ENCODE measurements around the gene OSBPL5. TPM values are rescaled to one million over a fixed set of nuclear protein-coding genes. Genes with fewer than 3 reads are reported as not detected.

The OSBPL5 gene
- 100 to 1,000 TPM; 375 to 522 (median 377) TPM for total RNA-seq
- 80.1 TPM for total RNA-seq (2013)

DNA sequence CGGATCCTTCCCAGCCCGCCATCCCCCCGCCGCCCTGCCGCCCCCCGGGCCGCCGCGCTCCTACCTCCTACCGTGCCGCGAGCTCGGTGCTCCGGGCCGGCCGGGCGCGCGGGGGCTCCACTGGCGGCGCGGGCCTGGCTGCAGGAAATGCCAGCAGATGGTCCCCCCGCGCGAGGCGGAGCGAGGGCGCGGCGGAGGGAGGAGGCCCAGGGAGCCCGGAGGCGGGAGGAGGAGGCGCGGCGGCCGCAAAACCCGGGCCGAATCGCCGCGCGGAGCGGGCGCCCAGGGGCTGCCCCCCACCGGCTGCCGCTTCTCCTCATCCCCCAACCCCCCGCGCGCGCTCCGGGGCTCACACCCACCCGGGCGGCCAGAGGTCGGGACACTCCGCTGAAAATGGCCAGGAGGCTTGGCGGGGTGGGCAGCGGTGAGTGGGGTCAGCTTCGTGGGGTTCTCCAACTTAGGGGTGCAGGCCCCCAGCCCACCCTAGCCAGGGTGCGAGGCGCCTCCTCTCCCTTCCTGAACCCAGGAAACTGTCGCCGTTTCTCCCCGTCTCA, at the start of gene OSBPL5:
OSBPL5 (minus strand) TSS at position 159 of the 554 bp plus-strand sequence. CDS start 36,162 bp downstream, outside the sequence.
- WGBS (ENCODE audit: insufficient coverage): under 1% methylated on average over 63 of the region's 63 CpGs
- TF ChIP-seq CTCF (IDR thresholded peaks at IDR 0.05): no peak
- Mint-ChIP-seq H3K27me3 (ENCODE audit: low read depth in 2 of 2) (peaks cover 0 to 10% of the 10 kb centered on the region in 2 donors), H3K27ac (peak within 1 kb of the TSS; percentile 82 to 93), H3K4me1 (peaks cover 46 to 60% of the 10 kb centered on the region in 2 donors), H3K9me3 (no peaks in the 10 kb centered on the region), H3K4me3 (peak within 1 kb of the TSS; percentile 93), H3K36me3 (no peaks in the 10 kb centered on the region)
- H3K27me3 ChIP-seq (ENCODE audit: control insufficient read depth, insufficient read depth, low read length): peaks cover 6% of the 10 kb centered on the region
- H3K4me3 ChIP-seq (ENCODE audit: low read length): peak within 1 kb of the TSS; percentile 91
- no peaks in the 10 kb centered on the region for H3K9me3 ChIP-seq (ENCODE audit: control insufficient read depth, insufficient read depth, low read length)
- intact Hi-C loops (cut with micrococcal nuclease): loop anchor here (5.0 kb wide), 1 partner anchor 42 kb away; no protein-coding TSS in a partner anchor
- peaks cover 3% of the 10 kb centered on the region for H3K36me3 ChIP-seq (ENCODE audit: control insufficient read depth, insufficient read depth, low read length)
- peaks cover 71% of the 10 kb centered on the region for H3K4me1 ChIP-seq (ENCODE audit: control insufficient read depth, insufficient read depth, low read length)
- peak within 1 kb of the TSS; percentile 58 for H3K27ac ChIP-seq (ENCODE audit: low read length)
- ATAC-seq (peak; percentile 75 to 77 (median 77)), DNase-seq (peak; percentile 65 to 70)

DNA sequence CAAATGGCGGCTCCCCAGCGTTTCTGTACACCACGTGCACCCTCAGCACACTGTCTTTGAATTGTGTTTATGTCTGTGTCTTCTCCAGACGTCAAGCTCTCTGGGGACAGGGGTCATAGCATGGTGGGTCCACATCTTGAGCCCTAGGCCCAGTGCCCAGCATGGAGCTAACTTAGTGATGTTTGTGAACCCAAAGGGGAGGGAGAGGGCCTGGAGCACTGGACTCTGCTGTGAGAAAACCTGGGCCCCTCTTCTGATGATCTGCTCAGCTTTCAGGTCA, 49.2 kb upstream of the OSBPL5 start:
- WGBS (ENCODE audit: insufficient coverage): 95% methylated on average over 4 of the region's 4 CpGs

DNA sequence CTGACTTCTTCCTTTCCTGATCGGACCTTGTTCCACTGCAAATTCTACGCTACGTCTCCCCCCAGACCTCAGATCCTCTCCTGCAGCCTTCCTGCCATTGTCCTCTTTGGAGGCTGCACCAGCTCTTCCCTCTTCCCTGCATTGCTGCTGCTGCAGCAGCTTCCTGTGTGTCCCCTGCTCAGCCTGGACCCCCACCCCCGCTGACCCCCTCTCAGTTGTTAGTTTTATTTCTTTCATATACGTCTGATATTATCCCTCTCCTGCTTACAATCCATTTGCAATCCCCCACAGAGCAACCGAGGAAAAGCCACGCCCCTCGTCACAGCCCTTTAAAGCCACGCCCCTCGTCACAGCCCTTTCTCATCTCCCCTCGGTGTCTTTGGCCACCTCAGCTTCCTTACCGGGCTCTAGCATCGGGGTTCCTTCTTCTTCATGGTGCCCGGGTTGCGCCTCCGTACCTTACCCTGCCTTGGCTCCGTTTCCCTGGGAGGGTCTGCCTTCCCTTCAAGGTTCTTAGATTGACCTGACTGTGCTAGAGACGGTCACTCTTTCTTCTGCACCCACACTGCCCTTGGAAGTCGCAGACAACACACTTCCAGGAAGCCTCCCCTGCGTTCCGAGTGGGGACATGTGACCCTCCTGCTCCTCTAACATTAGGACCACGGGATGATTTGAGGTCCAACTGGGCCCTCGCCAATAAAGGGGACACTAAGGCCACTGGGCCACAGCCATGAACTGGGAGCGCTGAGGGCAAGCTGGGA, 48.7 kb upstream of the OSBPL5 start:
- Mint-ChIP-seq H3K9me3 (no peaks in the 10 kb centered on the region), H3K27me3 (ENCODE audit: low read depth in 2 of 2) (peaks cover 13 to 27% of the 10 kb centered on the region in 2 donors), H3K27ac (no peak overlapping the region), H3K4me1 (peaks cover 7 to 20% of the 10 kb centered on the region in 2 donors), H3K4me3 (no peak overlapping the region), H3K36me3 (peaks cover 6% of the 10 kb centered on the region)
- Histone ChIP-seq H3K36me3 (ENCODE audit: control insufficient read depth, insufficient read depth, low read length) (no peaks in the 10 kb centered on the region), H3K9me3 (ENCODE audit: control insufficient read depth, insufficient read depth, low read length) (no peaks in the 10 kb centered on the region), H3K4me3 (ENCODE audit: low read length) (no peak overlapping the region), H3K27me3 (ENCODE audit: control insufficient read depth, insufficient read depth, low read length) (peaks cover 2% of the 10 kb centered on the region), H3K4me1 (ENCODE audit: control insufficient read depth, insufficient read depth, low read length) (peaks cover 9% of the 10 kb centered on the region), H3K27ac (ENCODE audit: low read length) (no peak overlapping the region)
- DNase-seq (no peak), ATAC-seq (no peak)
- no peak for TF ChIP-seq CTCF (IDR thresholded peaks at IDR 0.05)
- intact Hi-C loops (cut with micrococcal nuclease): no loop called here
- 76% methylated on average over 24 of the region's 24 CpGs for WGBS (ENCODE audit: insufficient coverage)

More for the DNA sequence above, 49.2 kb upstream of the OSBPL5 start:
- no peak overlapping the region for H3K27ac ChIP-seq (ENCODE audit: low read length)
- Mint-ChIP-seq H3K9me3 (no peaks in the 10 kb centered on the region), H3K27ac (no peak overlapping the region), H3K4me1 (peaks cover 7 to 20% of the 10 kb centered on the region in 2 donors), H3K4me3 (no peak overlapping the region), H3K27me3 (ENCODE audit: low read depth in 2 of 2) (peaks cover 13 to 27% of the 10 kb centered on the region in 2 donors), H3K36me3 (peaks cover 6% of the 10 kb centered on the region)
- H3K36me3 ChIP-seq (ENCODE audit: control insufficient read depth, insufficient read depth, low read length): no peaks in the 10 kb centered on the region
- DNase-seq (no peak), ATAC-seq (no peak)
- H3K9me3 ChIP-seq (ENCODE audit: control insufficient read depth, insufficient read depth, low read length): no peaks in the 10 kb centered on the region
- H3K27me3 ChIP-seq (ENCODE audit: control insufficient read depth, insufficient read depth, low read length): peaks cover 2% of the 10 kb centered on the region
- H3K4me1 ChIP-seq (ENCODE audit: control insufficient read depth, insufficient read depth, low read length): peaks cover 9% of the 10 kb centered on the region
- TF ChIP-seq CTCF (IDR thresholded peaks at IDR 0.05): no peak
- intact Hi-C loops (cut with micrococcal nuclease): no loop called here
- no peak overlapping the region for H3K4me3 ChIP-seq (ENCODE audit: low read length)
